Common myeloid progenitor, CD34-positive (primary cell): ENCODE measurements around the gene BMPR2.
"Not testable (repeated sequence)": the region's sequence is repeated elsewhere in the genome, so short reads cannot be mapped to it uniquely, and the experiment has no call there.

Experiments used
- CTCF ChIA-PET: fragments of 350-600 bp; sonication (Branson Sonifier 250); formaldehyde crosslinking; loops from one replicate; lab custom pipeline; 2021; ENCODE audit warnings: antibody characterized with exemption; lab: Charles Lee
- POLR2A ChIA-PET: fragments of 350-600 bp; sonication (Branson Sonifier 250); formaldehyde crosslinking; loops from one replicate; lab custom pipeline; 2021; ENCODE audit warnings: antibody characterized with exemption; lab: Charles Lee
- DNase-seq, 3 donors: peaks; one replicate each; pipeline versions ENCODE4 v3.0.0 to v3.0.0-alpha.2; 2013
- H3K27ac ChIP-seq, 2 experiments: 1 replicate in 1 of 2; 2 replicates in 1 of 2; pipeline ENCODE4 v1.7.0; 2013; ENCODE audit warnings: inconsistent platforms in 2 of 2, low read length in 2 of 2, mild to moderate bottlenecking in 2 of 2, low read depth in 1 of 2, moderate library complexity in 1 of 2; ENCODE audit not compliant: severe bottlenecking in 2 of 2, insufficient read depth in 1 of 2, poor library complexity in 1 of 2
- H3K27me3 ChIP-seq, 5 experiments: replicated peaks in 2 of 5; 1 replicate in 3 of 5; 2 replicates in 2 of 5; pipeline versions ENCODE4 v1.6.1 to v1.7.0; 2013; ENCODE audit warnings: low read length in 4 of 5, mild to moderate bottlenecking in 2 of 5, moderate library complexity in 2 of 5, inconsistent platforms in 1 of 5; ENCODE audit not compliant: insufficient read depth in 5 of 5, control insufficient read depth in 4 of 5
- H3K36me3 ChIP-seq, 4 experiments: 1 replicate in 2 of 4; 2 replicates in 2 of 4; pipeline versions ENCODE4 v1.6.1 to v1.7.0; 2013; ENCODE audit warnings: low read length in 3 of 4, control low read depth in 1 of 4, mild to moderate bottlenecking in 1 of 4; ENCODE audit not compliant: control insufficient read depth in 4 of 4, insufficient read depth in 4 of 4
- H3K4me1 ChIP-seq, 4 experiments: 1 replicate in 3 of 4; 2 replicates in 1 of 4; pipeline versions ENCODE4 v1.6.1 to v1.7.1; 2013; ENCODE audit warnings: low read length in 3 of 4, mild to moderate bottlenecking in 3 of 4, control low read depth in 1 of 4, inconsistent platforms in 1 of 4, moderate library complexity in 1 of 4; ENCODE audit not compliant: control insufficient read depth in 4 of 4, insufficient read depth in 4 of 4; ENCODE audit errors: control extremely low read depth in 1 of 4
- H3K4me3 ChIP-seq, 7 experiments: 1 replicate in 4 of 7; 2 replicates in 3 of 7; pipeline versions ENCODE4 v1.5.1 to v1.7.0; 2013; ENCODE audit warnings: mild to moderate bottlenecking in 7 of 7, low read length in 6 of 7, moderate library complexity in 6 of 7, inconsistent platforms in 2 of 7, low read depth in 2 of 7, control low read depth in 1 of 7; ENCODE audit not compliant: insufficient read depth in 4 of 7, control insufficient read depth in 1 of 7; ENCODE audit errors: extremely low read depth in 1 of 7
- H3K9me3 ChIP-seq, 5 experiments: 1 replicate in 4 of 5; 2 replicates in 1 of 5; pipeline versions ENCODE4 v1.6.1 to v1.7.1; 2013; ENCODE audit warnings: low read length in 4 of 5, mild to moderate bottlenecking in 2 of 5, inconsistent platforms in 1 of 5, low read depth in 1 of 5, moderate library complexity in 1 of 5; ENCODE audit not compliant: control insufficient read depth in 4 of 5, insufficient read depth in 2 of 5; ENCODE audit errors: control extremely low read depth in 1 of 5
- WGBS: methylation state at CpG from one replicate; pipeline ENCODE4 v1.1.5; 2013; ENCODE audit not compliant: insufficient coverage; 5-methylcytosine and 5-hydroxymethylcytosine counted together

The BMPR2 gene

GRCh38 chr2:202495230-202495604 lies 119.1 kb downstream of the BMPR2 start:
- ChIA-PET POLR2A (no interaction called here), CTCF (no interaction called here)
- DNase-seq = no peak

GRCh38 chr2:202496835-202497472 lies 120.8 kb downstream of the BMPR2 start:
- H3K9me3 ChIP-seq, H3K4me3 ChIP-seq, DNase-seq, CTCF ChIA-PET, H3K27me3 ChIP-seq, H3K4me1 ChIP-seq, H3K27ac ChIP-seq, H3K36me3 ChIP-seq, POLR2A ChIA-PET: not testable (repeated sequence)
- WGBS = 95% methylated on average over 31 of the region's 38 CpGs

More at GRCh38 chr2:202495230-202495604, 119.1 kb downstream of the BMPR2 start:
- 95% methylated on average over 23 of the region's 23 CpGs for WGBS
- H3K4me1 ChIP-seq = no peaks in the 10 kb centered on the region
- H3K27ac ChIP-seq = no peak overlapping the region
- no peaks in the 10 kb centered on the region for H3K27me3 ChIP-seq
- no peak overlapping the region for H3K4me3 ChIP-seq
- H3K36me3 ChIP-seq = no peaks in the 10 kb centered on the region
- H3K9me3 ChIP-seq = no peaks in the 10 kb centered on the region

DNA sequence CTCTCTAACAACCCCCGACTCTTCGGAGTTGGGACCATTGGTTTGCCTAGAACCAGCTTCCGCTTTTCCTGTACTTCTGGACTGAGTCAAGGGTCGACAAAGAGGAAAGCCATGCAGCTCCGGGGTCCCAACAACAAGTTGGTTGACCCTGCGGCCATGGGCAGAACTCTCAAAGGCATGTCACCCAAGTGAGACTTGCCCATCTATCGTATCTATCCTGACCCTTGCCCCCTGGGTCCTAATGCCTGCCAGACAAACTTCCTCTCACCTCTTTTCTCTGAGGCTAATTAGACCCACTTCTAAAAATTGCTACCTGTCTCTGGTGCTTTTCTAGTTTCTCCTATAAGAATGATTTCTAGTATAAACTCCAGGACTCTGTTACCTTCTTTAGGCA lies 121.3 kb downstream of the BMPR2 start:
- 96% methylated on average over 7 of the region's 7 CpGs for WGBS
- CTCF ChIA-PET, H3K36me3 ChIP-seq, H3K27ac ChIP-seq, H3K4me1 ChIP-seq, POLR2A ChIA-PET, DNase-seq, H3K4me3 ChIP-seq, H3K27me3 ChIP-seq, H3K9me3 ChIP-seq: not testable (repeated sequence)

DNA sequence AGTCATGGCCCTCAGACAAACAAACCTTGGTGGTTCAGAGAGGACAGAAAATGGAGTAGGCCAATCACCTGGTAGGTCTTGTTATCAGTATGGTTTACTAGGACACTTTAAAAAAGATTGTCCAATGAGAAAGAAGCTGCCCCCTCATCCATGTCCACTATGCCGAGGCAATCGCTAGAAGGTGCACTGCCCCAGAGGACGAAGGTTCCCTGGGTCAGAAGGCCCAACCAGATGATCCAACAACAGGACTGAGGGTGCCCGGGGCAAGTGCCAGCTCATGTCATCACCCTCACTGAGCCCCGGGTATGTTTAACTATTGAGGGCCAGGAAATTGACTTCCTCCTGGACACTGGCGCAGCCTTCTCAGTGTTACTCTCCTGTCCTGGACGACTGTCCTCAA lies 123.7 kb downstream of the BMPR2 start:
- H3K9me3 ChIP-seq, CTCF ChIA-PET, DNase-seq, H3K4me3 ChIP-seq, POLR2A ChIA-PET, H3K4me1 ChIP-seq, H3K27me3 ChIP-seq, H3K36me3 ChIP-seq, H3K27ac ChIP-seq: not testable (repeated sequence)
- WGBS = 100% methylated on average over 3 of the region's 7 CpGs

DNA sequence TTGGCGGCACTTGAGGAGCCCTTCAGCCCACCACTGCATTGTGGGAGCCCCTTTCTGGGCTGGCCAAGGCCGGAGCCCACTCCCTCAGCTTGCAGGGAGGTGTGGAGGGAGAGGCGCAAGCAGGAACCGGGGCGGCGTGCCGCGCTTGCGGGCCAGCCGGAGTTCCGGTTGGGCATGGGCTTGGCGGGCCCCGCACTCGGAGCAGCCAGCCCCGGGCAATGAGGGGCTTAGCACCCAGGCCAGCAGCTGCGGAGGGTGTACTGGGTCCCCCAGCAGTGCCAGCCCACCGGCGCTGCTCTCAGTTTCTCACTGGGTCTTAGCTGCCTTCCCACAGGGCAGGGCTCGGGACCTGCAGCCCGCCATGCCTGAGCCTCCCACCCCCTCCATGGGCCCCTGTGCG lies 127.1 kb downstream of the BMPR2 start:
- H3K4me1 ChIP-seq, H3K27ac ChIP-seq, H3K27me3 ChIP-seq, POLR2A ChIA-PET, H3K4me3 ChIP-seq, H3K9me3 ChIP-seq, CTCF ChIA-PET, H3K36me3 ChIP-seq, DNase-seq: not testable (repeated sequence)
- WGBS = 97% methylated on average over 17 of the region's 21 CpGs

DNA sequence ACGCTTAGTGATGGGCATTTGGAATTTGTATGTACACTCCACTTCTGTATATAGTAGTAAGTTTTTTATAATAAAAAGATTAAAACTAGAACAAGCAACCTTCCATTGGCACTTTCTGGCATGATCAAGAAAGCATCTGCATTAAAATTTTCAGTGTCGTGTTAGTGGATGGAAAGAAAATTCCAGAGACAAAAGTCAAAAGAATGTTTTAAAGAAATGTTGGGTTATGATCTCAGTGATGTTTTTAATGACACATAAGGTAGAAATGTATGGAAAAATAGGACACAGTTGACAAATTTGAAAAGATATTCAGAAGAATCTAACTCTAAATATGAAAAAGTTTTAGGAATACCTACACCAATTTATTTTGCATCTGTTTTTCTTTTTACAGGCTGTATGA lies 132.6 kb downstream of the BMPR2 start:
- Histone ChIP-seq H3K36me3 (no peaks in the 10 kb centered on the region), H3K9me3 (no peaks in the 10 kb centered on the region), H3K27ac (no peak overlapping the region), H3K4me3 (no peak overlapping the region), H3K4me1 (no peaks in the 10 kb centered on the region), H3K27me3 (no peaks in the 10 kb centered on the region)
- CTCF ChIA-PET = no interaction called here
- DNase-seq = no peak
- POLR2A ChIA-PET = no interaction called here
- WGBS = 100% methylated on average over 1 of the region's 2 CpGs

- H3K9me3 ChIP-seq = no peaks in the 10 kb centered on the region
- CTCF ChIA-PET = no interaction called here
- POLR2A ChIA-PET = no interaction called here
- no peaks in the 10 kb centered on the region for H3K27me3 ChIP-seq
- H3K27ac ChIP-seq = no peak overlapping the region
- no peaks in the 10 kb centered on the region for H3K36me3 ChIP-seq
- no CpG with 5 or more reads among the region's 3 CpGs for WGBS
- H3K4me3 ChIP-seq = no peak overlapping the region
- DNase-seq = no peak
- H3K4me1 ChIP-seq = no peaks in the 10 kb centered on the region
Measured at GRCh38 chr2:202510911-202511310, 134.8 kb downstream of the BMPR2 start.
